GM23338 (cell line): ENCODE results near the gene RRP1. TPM values are rescaled to one million over a fixed set of nuclear protein-coding genes. Genes with fewer than 3 reads are reported as not detected.

Experiments
- ATAC-seq: fragments of 200-7000 bp; cut with Tn5 transposase; 3 replicates; pipeline ENCODE4 v1.9.1; 2020
- DNase-seq: peaks from one replicate; pipeline ENCODE4 v3.0.0-alpha.2; 2015; ENCODE audit warnings: low spot score
- H2AFZ ChIP-seq: fragments of 200-600 bp; sonication (generic); 2 replicates; pipeline ENCODE4 v1.8.0; 2016; ENCODE audit warnings: antibody characterized with exemption, mild to moderate bottlenecking, moderate library complexity
- H3F3A ChIP-seq: fragments of 200-600 bp; sonication (generic); replicated peaks from 2 replicates; pipeline ENCODE4 v1.8.0; 2017; ENCODE audit warnings: antibody characterized with exemption, mixed run types, low read depth
- H3K27ac ChIP-seq: fragments of 200-600 bp; sonication (generic); 2 replicates; pipeline ENCODE4 v1.6.1; 2016; ENCODE audit warnings: low read depth
- H3K27me3 ChIP-seq: fragments of 200-600 bp; sonication (generic); 2 replicates; pipeline ENCODE4 v1.8.0; 2016; ENCODE audit warnings: mild to moderate bottlenecking, mixed run types, moderate library complexity; ENCODE audit not compliant: insufficient read depth
- H3K36me3 ChIP-seq: fragments of 200-600 bp; sonication (generic); 2 replicates; pipeline ENCODE4 v1.8.0; 2016; ENCODE audit warnings: mild to moderate bottlenecking; ENCODE audit not compliant: insufficient read depth
- H3K4me1 ChIP-seq: fragments of 200-600 bp; sonication (generic); 2 replicates; pipeline ENCODE4 v1.8.0; 2016; ENCODE audit warnings: mild to moderate bottlenecking, moderate library complexity; ENCODE audit not compliant: insufficient read depth
- H3K4me2 ChIP-seq: fragments of 200-600 bp; sonication (generic); 2 replicates; pipeline ENCODE4 v1.7.1; 2017; ENCODE audit warnings: mixed run types
- H3K4me3 ChIP-seq: fragments of 200-600 bp; sonication (generic); 2 replicates; pipeline ENCODE4 v1.6.1; 2016; ENCODE audit warnings: mixed run types
- H3K79me2 ChIP-seq: fragments of 200-600 bp; sonication (generic); replicated peaks from 2 replicates; pipeline ENCODE4 v1.8.0; 2017; ENCODE audit warnings: mild to moderate bottlenecking; ENCODE audit not compliant: insufficient read depth
- H3K9me2 ChIP-seq: fragments of 200-600 bp; sonication (generic); 2 replicates; pipeline ENCODE4 v1.8.0; 2017; ENCODE audit not compliant: insufficient read depth
- H4K20me1 ChIP-seq: fragments of 200-600 bp; sonication (generic); replicated peaks from 2 replicates; pipeline ENCODE4 v1.8.0; 2017; ENCODE audit warnings: mild to moderate bottlenecking; ENCODE audit not compliant: insufficient read depth
- H3K27ac Mint-ChIP-seq: 2 replicates; pipeline ENCODE4 v1.8.0; 2020; ENCODE audit warnings: inconsistent platforms, mild to moderate bottlenecking, moderate library complexity, mixed read lengths
- H3K27me3 Mint-ChIP-seq: 3 replicates; pipeline ENCODE4 v1.8.0; 2022; ENCODE audit warnings: low read depth, mild to moderate bottlenecking, moderate library complexity, mixed read lengths, inconsistent platforms; ENCODE audit not compliant: insufficient read depth, poor library complexity
- H3K36me3 Mint-ChIP-seq: 3 replicates; pipeline ENCODE4 v1.8.0; 2021; ENCODE audit warnings: low read depth, mild to moderate bottlenecking, inconsistent platforms, moderate library complexity, mixed read lengths
- H3K4me1 Mint-ChIP-seq: 3 replicates; pipeline ENCODE4 v1.8.0; 2020; ENCODE audit warnings: mild to moderate bottlenecking, inconsistent platforms, mixed read lengths
- H3K4me3 Mint-ChIP-seq: 3 replicates; pipeline ENCODE4 v1.8.0; 2021; ENCODE audit warnings: moderate library complexity, mild to moderate bottlenecking, inconsistent platforms, mixed read lengths
- H3K9me3 Mint-ChIP-seq: 3 replicates; pipeline ENCODE4 v1.8.0; 2020; ENCODE audit warnings: moderate library complexity, mild to moderate bottlenecking, inconsistent platforms, mixed read lengths
- CREB1 ChIP-seq: fragments of 250-450 bp; sonication (Bioruptor Pico); IDR thresholded peaks from 2 replicates; pipeline ENCODE4 v1.5.0; 2020; ENCODE audit warnings: low read depth, mild to moderate bottlenecking, moderate library complexity
- CTCF ChIP-seq, 2 experiments: fragments of 200-600 bp in 1 of 2; sonication (generic) in 1 of 2; conservative IDR thresholded peaks; 2 replicates each; pipeline versions ENCODE4 v1.5.1 to v1.6.1; 2016 to 2017; ENCODE audit warnings: antibody characterized with exemption in 2 of 2, low read depth in 2 of 2, mild to moderate bottlenecking in 2 of 2, moderate library complexity in 1 of 2
- ETS1 ChIP-seq: IDR thresholded peaks from 2 replicates; pipeline ENCODE4 v1.6.1; 2016; ENCODE audit warnings: antibody characterized with exemption
- EZH2 ChIP-seq: fragments of 200-600 bp; sonication (generic); IDR thresholded peaks from one replicate; pipeline ENCODE4 v1.8.0; 2017; ENCODE audit warnings: antibody characterized with exemption, mild to moderate bottlenecking, low read depth; ENCODE audit not compliant: unreplicated experiment
- EZH2phosphoT487 ChIP-seq: fragments of 200-600 bp; sonication (generic); IDR thresholded peaks from one replicate; pipeline ENCODE4 v1.8.1; 2018; ENCODE audit warnings: antibody characterized with exemption; ENCODE audit not compliant: unreplicated experiment
- JUNB ChIP-seq: IDR thresholded peaks from one replicate; pipeline ENCODE4 v1.6.1; 2016; ENCODE audit warnings: antibody characterized with exemption; ENCODE audit not compliant: unreplicated experiment
- NANOG ChIP-seq: IDR thresholded peaks from 2 replicates; pipeline ENCODE4 v1.6.1; 2016; ENCODE audit warnings: antibody characterized with exemption, borderline replicate concordance
- POLR2AphosphoS5 ChIP-seq: IDR thresholded peaks from 2 replicates; pipeline ENCODE4 v1.6.1; 2016; ENCODE audit warnings: antibody characterized with exemption, low read depth
- STAT1 ChIP-seq: IDR thresholded peaks from one replicate; pipeline ENCODE4 v1.6.1; 2016; ENCODE audit warnings: antibody characterized with exemption; ENCODE audit not compliant: unreplicated experiment
- ZNF114 ChIP-seq: fragments of 250-450 bp; sonication (Bioruptor Pico); IDR thresholded peaks from 2 replicates; pipeline ENCODE4 v1.5.0; 2020; ENCODE audit warnings: mild to moderate bottlenecking, moderate library complexity
- ZNF462 ChIP-seq: fragments of 250-450 bp; sonication (Bioruptor Pico); IDR thresholded peaks from 2 replicates; pipeline ENCODE4 v1.5.0; 2020; ENCODE audit warnings: mild to moderate bottlenecking, moderate library complexity
- polyA plus RNA-seq: library from polyadenylated mRNA; unstranded; fragments of >200 nt; fragmentation: Nextera tagmentation; extraction: Ambion mirVana; gene quantifications from 2 replicates; pipeline ENCODE4 v1.2.1, GENCODE V29; 2016
- total RNA-seq: library from RNA; depleted of rRNA; stranded (reverse); fragments of >200 nt; shearing (Covaris generic); gene quantifications from 2 replicates; pipeline ENCODE4 v1.2.3, GENCODE V29; 2014

RRP1 gene
- total and polyA plus RNA-seq, 2 experiments from 2014 or later: 36.5 to 63.5 TPM

- TF ChIP-seq ZNF114 (CRISPR knock-in tag): no peak
- TF ChIP-seq EZH2: no peak
- TF ChIP-seq CTCF (conservative IDR thresholded peaks at IDR 0.05; ENCODE audit: low read depth in 2 of 2): peak; percentile 30 to 60; a peak in 3 of 4 replicates
- no peaks in the 10 kb centered on the region for H3F3A ChIP-seq
- H3K27ac Mint-ChIP-seq: no peak overlapping the region
- H3K79me2 ChIP-seq: no peaks in the 10 kb centered on the region
- H3K36me3 ChIP-seq: no peaks in the 10 kb centered on the region
- peak; percentile 41 for DNase-seq
- 0 out of 2 replicates have a peak overlapping the region, but pooled peaks have one; percentile 74 for H2AFZ ChIP-seq
- H3K4me3 ChIP-seq: no peak overlapping the region
- peak; percentile 21 for ATAC-seq
- H3K4me2 ChIP-seq: no peak overlapping the region
- H3K36me3 Mint-ChIP-seq: peaks cover under 1% of the 10 kb centered on the region; the same call in 1 of the 3 replicates
- H3K27ac ChIP-seq: no peak overlapping the region
- peaks cover 3% of the 10 kb centered on the region; the same call in 2 of the 3 replicates for H3K9me3 Mint-ChIP-seq
- no peaks in the 10 kb centered on the region for H4K20me1 ChIP-seq
- no peak overlapping the region for H3K4me3 Mint-ChIP-seq
- H3K9me2 ChIP-seq: no peaks in the 10 kb centered on the region
- H3K27me3 Mint-ChIP-seq: peaks cover 10% of the 10 kb centered on the region
- H3K4me1 ChIP-seq: 0 out of 2 replicates have a peak, but pooled peaks cover 5% of the 10 kb centered on the region
- no peaks in the 10 kb centered on the region for H3K27me3 ChIP-seq
- H3K4me1 Mint-ChIP-seq: peaks cover 6% of the 10 kb centered on the region; the same call in 2 of the 3 replicates
These were observed 40.3 kb downstream of the RRP1 start for GRCh38 chr21:43829575-43830119.

GRCh38 chr21:43832158-43832550 is 42.8 kb downstream of the RRP1 start:
- Mint-ChIP-seq H3K27me3 (peaks cover 8% of the 10 kb centered on the region), H3K4me1 (no peaks in the 10 kb centered on the region), H3K27ac (no peak overlapping the region), H3K4me3 (no peak overlapping the region), H3K9me3 (peaks cover 3% of the 10 kb centered on the region; the same call in 2 of the 3 replicates), H3K36me3 (no peaks in the 10 kb centered on the region; the same call in 2 of the 3 replicates)
- Histone ChIP-seq H3K27ac (no peak overlapping the region), H2AFZ (no peak overlapping the region), H3K4me1 (no peaks in the 10 kb centered on the region), H3K4me3 (no peak overlapping the region), H3K4me2 (no peak overlapping the region), H3K79me2 (no peaks in the 10 kb centered on the region), H4K20me1 (no peaks in the 10 kb centered on the region), H3F3A (no peaks in the 10 kb centered on the region), H3K36me3 (no peaks in the 10 kb centered on the region), H3K27me3 (no peaks in the 10 kb centered on the region), H3K9me2 (no peaks in the 10 kb centered on the region)
- no peak for DNase-seq
- ATAC-seq: no peak
- no peak for TF ChIP-seq NANOG
- no peak for TF ChIP-seq JUNB
- TF ChIP-seq ETS1: no peak
- no peak for TF ChIP-seq ZNF462 (CRISPR knock-in tag)
- TF ChIP-seq STAT1: no peak
- TF ChIP-seq EZH2phosphoT487: no peak
- TF ChIP-seq POLR2AphosphoS5: no peak
- no peak for TF ChIP-seq CREB1
